GM18508 (cell line): ENCODE measurements around the gene LRRC8E.

Source experiments
- ATAC-seq: cut with Tn5 transposase; IDR thresholded peaks from one replicate; pipeline ENCODE4 v1.9.1; 2021; ENCODE audit warnings: moderate number of reproducible peaks; ENCODE audit not compliant: insufficient read depth, unreplicated experiment

LRRC8E gene

GRCh38 chr19:7904074-7905020 lies 16.0 kb downstream of the LRRC8E start:
- peak; percentile 3 for ATAC-seq

- ATAC-seq, result no peak
Measured at GRCh38 chr19:7905268-7905667, 17.0 kb downstream of the LRRC8E start.

- ATAC-seq, result no peak
Measured at GRCh38 chr19:7905859-7906258, 17.5 kb downstream of the LRRC8E start.

- no peak for ATAC-seq
Measured at GRCh38 chr19:7907122-7907521, 18.8 kb downstream of the LRRC8E start.

- no peak for ATAC-seq
Measured at GRCh38 chr19:7907544-7907943, 19.2 kb downstream of the LRRC8E start.

GRCh38 chr19:7908078-7908699 lies 19.9 kb downstream of the LRRC8E start:
- ATAC-seq, result no peak

- no peak for ATAC-seq
Measured at GRCh38 chr19:7908742-7909461, 20.6 kb downstream of the LRRC8E start.

GRCh38 chr19:7909471-7910067 lies 21.3 kb downstream of the LRRC8E start:
- no peak for ATAC-seq

- no peak for ATAC-seq
Measured at GRCh38 chr19:7910321-7911161, 22.2 kb downstream of the LRRC8E start.

- ATAC-seq, result no peak
Measured at GRCh38 chr19:7911508-7912143, 23.3 kb downstream of the LRRC8E start.

GRCh38 chr19:7912144-7912696 lies 23.9 kb downstream of the LRRC8E start:
- ATAC-seq, result no peak

GRCh38 chr19:7912697-7913564 lies 24.6 kb downstream of the LRRC8E start:
- ATAC-seq, result no peak

GRCh38 chr19:7913652-7914051 lies 25.3 kb downstream of the LRRC8E start:
- no peak for ATAC-seq

GRCh38 chr19:7914099-7914498 lies 25.8 kb downstream of the LRRC8E start:
- no peak for ATAC-seq

GRCh38 chr19:7914598-7915045 lies 26.3 kb downstream of the LRRC8E start, which contains the start of gene TGFBR3L:
Gene TGFBR3L (plus strand): TSS chr19:7914830.
- no peak for ATAC-seq

- no peak for ATAC-seq
Measured at GRCh38 chr19:7915250-7916102, 27.2 kb downstream of the LRRC8E start.
